Thoracic aorta (tissue), 2 donors: Measurements from ENCODE around the gene LINGO1. TPM values are rescaled to one million over a fixed set of nuclear protein-coding genes. Genes with fewer than 3 reads are reported as not detected.

Experiments used
- ATAC-seq: fragments of 150-250 bp; one replicate; pipeline ENCODE4 v1.8.0; 2017; ENCODE audit warnings: low read depth; ENCODE audit not compliant: insufficient number of reproducible peaks, low FRiP score
- DNase-seq: peaks from one replicate; pipeline ENCODE4 v3.0.0-alpha.2; 2020; ENCODE audit warnings: low spot score
- H3K27ac ChIP-seq, 2 donors: fragments of 200-600 bp; sonication (generic); 1 replicate in 1 of 2; 2 replicates in 1 of 2; pipeline ENCODE4 v1.5.1; 2016; ENCODE audit warnings: mild to moderate bottlenecking in 2 of 2, moderate library complexity in 2 of 2
- H3K27me3 ChIP-seq: fragments of 200-600 bp; sonication (generic); replicated peaks from 2 replicates; pipeline ENCODE4 v1.6.0; 2016; ENCODE audit warnings: mild to moderate bottlenecking; ENCODE audit not compliant: insufficient read depth
- H3K36me3 ChIP-seq: fragments of 200-600 bp; sonication (generic); one replicate; pipeline ENCODE4 v1.5.1; 2016
- H3K4me1 ChIP-seq, 2 donors: fragments of 200-600 bp; sonication (generic); 1 replicate in 1 of 2; 2 replicates in 1 of 2; pipeline versions ENCODE4 v1.5.1 to v1.6.0; 2016; ENCODE audit warnings: low read depth in 2 of 2, mild to moderate bottlenecking in 1 of 2; ENCODE audit not compliant: control insufficient read depth in 1 of 2
- H3K4me3 ChIP-seq: fragments of 200-600 bp; sonication (generic); 2 replicates; pipeline ENCODE4 v1.5.1; 2016; ENCODE audit warnings: mild to moderate bottlenecking
- H3K9me3 ChIP-seq: fragments of 200-600 bp; sonication (generic); 2 replicates; pipeline ENCODE4 v1.5.1; 2016
- total RNA-seq, 2 donors: library from RNA; depleted of rRNA; stranded (reverse); fragments of >200 nt; gene quantifications; one replicate each; pipeline versions ENCODE4 v1.1.0 to v1.2.3, GENCODE V29; 2016
- TF ChIP-seq, protein P1 (sequence below): fragments of 200-600 bp; sonication (generic); IDR thresholded peaks from one replicate; pipeline ENCODE4 v1.5.1; 2019; ENCODE audit warnings: antibody characterized with exemption

Gene LINGO1
- total RNA-seq, 2 donors from 2014 or later, result 0.63 to 4.6 TPM

DNA sequence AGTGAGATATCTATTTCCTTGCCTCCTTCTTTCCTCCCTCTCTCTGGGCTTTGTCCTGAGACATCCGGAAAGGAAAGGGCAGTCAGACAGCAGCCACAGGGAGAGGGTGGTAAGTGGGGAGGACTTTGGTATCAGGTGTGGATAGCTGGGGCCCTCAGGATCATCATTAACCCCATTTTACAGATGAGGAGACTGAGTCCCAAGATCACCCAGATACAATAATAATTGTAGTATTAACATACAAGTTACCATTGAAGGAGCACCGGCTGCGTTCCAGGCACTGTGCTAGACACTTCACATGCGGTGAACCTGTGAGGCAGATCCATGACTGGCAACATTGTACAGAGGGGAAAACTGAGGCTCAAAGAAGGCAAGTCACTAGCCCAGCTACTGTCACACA lies 15.2 kb upstream of the LINGO1 start:
- H3K27me3 ChIP-seq, result no peaks in the 10 kb centered on the region
- ATAC-seq (no peak), DNase-seq (no peak)
- no peak overlapping the region for H3K4me3 ChIP-seq
- TF ChIP-seq, protein P1, sequence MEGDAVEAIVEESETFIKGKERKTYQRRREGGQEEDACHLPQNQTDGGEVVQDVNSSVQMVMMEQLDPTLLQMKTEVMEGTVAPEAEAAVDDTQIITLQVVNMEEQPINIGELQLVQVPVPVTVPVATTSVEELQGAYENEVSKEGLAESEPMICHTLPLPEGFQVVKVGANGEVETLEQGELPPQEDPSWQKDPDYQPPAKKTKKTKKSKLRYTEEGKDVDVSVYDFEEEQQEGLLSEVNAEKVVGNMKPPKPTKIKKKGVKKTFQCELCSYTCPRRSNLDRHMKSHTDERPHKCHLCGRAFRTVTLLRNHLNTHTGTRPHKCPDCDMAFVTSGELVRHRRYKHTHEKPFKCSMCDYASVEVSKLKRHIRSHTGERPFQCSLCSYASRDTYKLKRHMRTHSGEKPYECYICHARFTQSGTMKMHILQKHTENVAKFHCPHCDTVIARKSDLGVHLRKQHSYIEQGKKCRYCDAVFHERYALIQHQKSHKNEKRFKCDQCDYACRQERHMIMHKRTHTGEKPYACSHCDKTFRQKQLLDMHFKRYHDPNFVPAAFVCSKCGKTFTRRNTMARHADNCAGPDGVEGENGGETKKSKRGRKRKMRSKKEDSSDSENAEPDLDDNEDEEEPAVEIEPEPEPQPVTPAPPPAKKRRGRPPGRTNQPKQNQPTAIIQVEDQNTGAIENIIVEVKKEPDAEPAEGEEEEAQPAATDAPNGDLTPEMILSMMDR, result no peak
- H3K4me1 ChIP-seq, result no peaks in the 10 kb centered on the region
- H3K9me3 ChIP-seq, result no peaks in the 10 kb centered on the region
- H3K27ac ChIP-seq, result no peak overlapping the region
- H3K36me3 ChIP-seq, result no peaks in the 10 kb centered on the region

DNA sequence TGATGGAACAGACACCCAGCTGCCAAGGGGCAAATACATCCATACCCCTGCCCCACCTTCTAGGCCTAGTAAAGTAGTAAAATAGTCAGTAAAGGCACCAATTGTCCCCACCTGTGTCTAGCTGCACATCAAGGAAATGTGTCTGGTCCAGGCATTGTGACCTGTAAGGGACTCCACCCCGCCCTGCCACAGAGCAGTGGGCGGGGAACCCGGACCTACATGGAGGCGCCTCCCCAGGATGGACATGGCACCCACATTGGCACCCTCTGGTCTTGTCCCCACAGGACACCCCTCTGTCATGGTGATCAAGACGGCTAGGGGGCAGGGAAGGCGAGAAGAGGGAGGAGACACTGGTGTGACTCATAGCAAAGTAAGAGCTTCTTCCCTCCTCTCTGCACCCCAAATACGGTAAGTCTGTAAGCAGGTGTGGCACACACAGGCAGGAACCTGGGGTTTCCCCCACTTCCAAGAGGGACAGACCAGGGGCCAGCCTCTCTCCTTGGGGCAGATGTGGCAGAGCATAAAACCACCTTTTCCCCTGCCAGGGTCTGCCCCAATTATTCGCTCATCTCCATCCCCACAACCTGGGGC lies 13.5 kb upstream of the LINGO1 start:
- H3K9me3 ChIP-seq, result no peaks in the 10 kb centered on the region
- DNase-seq, result no peak
- H3K4me3 ChIP-seq, result no peak overlapping the region
- H3K36me3 ChIP-seq, result no peaks in the 10 kb centered on the region
- no peak for ATAC-seq
- H3K4me1 ChIP-seq, result no peaks in the 10 kb centered on the region
- no peaks in the 10 kb centered on the region for H3K27me3 ChIP-seq
- no peak overlapping the region for H3K27ac ChIP-seq
- TF ChIP-seq, protein P1, result no peak

DNA sequence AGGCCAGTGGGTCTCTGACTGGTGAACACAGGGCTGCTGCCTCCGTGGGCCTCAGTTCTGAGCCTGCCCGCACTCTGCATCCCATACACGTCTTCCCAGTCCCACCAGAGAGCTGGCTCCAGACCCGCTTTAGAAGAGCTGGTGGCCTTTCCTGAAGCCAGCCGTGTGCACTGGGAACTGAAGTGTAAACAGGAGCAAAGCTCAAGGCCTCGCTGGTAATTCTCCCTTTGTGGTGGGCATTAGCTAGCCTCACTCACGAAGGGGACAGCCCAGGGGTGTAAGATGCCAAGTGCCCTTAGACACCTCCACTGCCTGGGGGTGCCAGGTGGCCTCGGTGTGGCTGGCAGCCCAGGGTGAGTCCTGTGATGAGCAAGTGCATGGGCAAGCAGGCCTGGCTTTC lies 12.9 kb upstream of the LINGO1 start:
- no peaks in the 10 kb centered on the region for H3K4me1 ChIP-seq
- TF ChIP-seq, protein P1, result no peak
- no peak overlapping the region for H3K27ac ChIP-seq

DNA sequence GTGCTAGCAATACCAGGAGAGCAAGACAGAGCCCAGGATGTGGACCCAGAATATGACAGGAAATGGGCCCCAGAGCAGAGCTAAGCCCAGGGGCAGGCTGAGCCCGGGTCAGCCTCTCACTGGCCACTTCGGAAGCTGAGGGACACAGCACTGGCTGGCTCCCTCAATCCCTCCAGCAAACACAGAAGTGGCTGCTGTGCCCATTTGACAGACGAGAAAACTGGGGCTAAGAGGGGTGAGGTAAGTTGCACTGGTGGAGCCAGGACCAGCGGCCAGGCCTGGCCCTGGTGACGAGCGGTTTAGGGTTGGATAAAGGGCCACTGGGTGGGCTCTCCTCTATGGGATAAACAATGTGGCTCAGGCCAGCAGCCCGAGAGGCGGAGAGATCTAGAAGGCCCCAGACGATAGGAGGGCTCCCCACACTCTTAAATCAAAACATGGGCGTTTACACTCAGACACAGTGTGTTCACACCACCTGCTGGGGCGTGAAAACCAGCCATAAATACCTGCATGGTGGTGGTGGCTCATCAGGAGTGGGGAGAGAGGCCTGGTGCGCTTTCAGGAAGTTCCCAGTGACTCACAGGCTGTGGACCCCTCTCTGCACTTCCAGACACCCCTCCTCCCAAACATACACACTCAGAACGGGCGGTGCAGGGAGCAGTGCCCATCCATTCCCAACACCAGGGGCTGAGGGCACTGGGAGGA lies 12.0 kb upstream of the LINGO1 start:
- no peak for ATAC-seq

More for the DNA sequence above, 12.9 kb upstream of the LINGO1 start:
- no peak for DNase-seq
- no peak for ATAC-seq
- no peaks in the 10 kb centered on the region for H3K36me3 ChIP-seq
- H3K4me3 ChIP-seq, result no peak overlapping the region
- no peaks in the 10 kb centered on the region for H3K9me3 ChIP-seq
- H3K27me3 ChIP-seq, result no peaks in the 10 kb centered on the region

DNA sequence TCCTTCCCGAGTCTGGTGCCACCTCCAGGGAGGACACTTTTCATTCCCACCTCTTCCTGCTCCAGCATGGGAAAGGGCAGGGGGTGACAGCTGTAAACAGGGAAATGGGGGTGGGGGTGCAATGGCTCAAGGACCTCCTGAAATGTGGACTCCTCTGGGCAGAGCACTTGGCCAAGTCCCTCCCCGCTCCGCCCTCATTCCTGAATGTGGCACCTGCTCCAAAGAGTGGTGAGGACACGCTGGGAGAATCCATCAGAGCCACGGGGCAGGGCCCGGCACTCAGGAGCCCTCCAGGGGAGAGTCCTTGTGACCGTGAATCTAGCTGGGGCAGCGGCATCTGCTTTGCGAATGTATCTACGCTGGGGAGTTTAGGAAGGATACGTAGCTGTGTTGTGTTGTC lies 11.1 kb upstream of the LINGO1 start:
- Histone ChIP-seq H3K36me3 (no peaks in the 10 kb centered on the region), H3K27me3 (no peaks in the 10 kb centered on the region), H3K4me3 (no peak overlapping the region), H3K4me1 (no peaks in the 10 kb centered on the region), H3K27ac (no peak overlapping the region), H3K9me3 (no peaks in the 10 kb centered on the region)
- TF ChIP-seq, protein P1, result no peak
- no peak for ATAC-seq
- DNase-seq, result no peak

More for the DNA sequence above, 12.0 kb upstream of the LINGO1 start:
- H3K27ac ChIP-seq, result no peak overlapping the region
- DNase-seq, result no peak
- TF ChIP-seq, protein P1, result no peak
- H3K36me3 ChIP-seq, result no peaks in the 10 kb centered on the region
- H3K27me3 ChIP-seq, result no peaks in the 10 kb centered on the region
- no peaks in the 10 kb centered on the region for H3K9me3 ChIP-seq
- no peak overlapping the region for H3K4me3 ChIP-seq
- no peaks in the 10 kb centered on the region for H3K4me1 ChIP-seq
